ENCODE data around the gene CD209.

- TF ChIP-seq SUZ12 (IDR thresholded peaks at IDR 0.05; ENCODE audit: extremely low read depth, insufficient read depth, insufficient read length), result no peak
- TF ChIP-seq YY1 (IDR thresholded peaks at IDR 0.05; ENCODE audit: insufficient read depth, insufficient read length), result no peak
- no peak for TF ChIP-seq ZNF274 (IDR thresholded peaks at IDR 0.05; ENCODE audit: low read depth, low read length)
These were observed 16.1 kb downstream of the CD209 start for GRCh38 chr19:7731218-7731595.

All from NT2/D1 (cell line).